Endothelial cell of umbilical vein (primary cell): ENCODE data around the gene ATP5IF1. TPM values are rescaled to one million over a fixed set of nuclear protein-coding genes. Genes with fewer than 3 reads are reported as not detected.
A peak's percentile ranks its signal among the peaks of the same experiment; 100 is the strongest.

Experiments used
- BruUV-seq: library from RNA; stranded (reverse); fragments of 400-500 nt; replicated peaks from 2 replicates; lab custom pipeline; 2021; lab: Mats Ljungman, UMichigan
- CTCF ChIA-PET: fragments of 300-600, 350-600 bp; sonication (Branson Sonifier 250); formaldehyde crosslinking; loops from one replicate; lab custom pipeline; 2021; ENCODE audit warnings: antibody characterized with exemption, inconsistent platforms; lab: Charles Lee
- POLR2A ChIA-PET: fragments of 300-600, 350-600 bp; sonication (Branson Sonifier 250); formaldehyde crosslinking; loops from one replicate; lab custom pipeline; 2021; ENCODE audit warnings: antibody characterized with exemption, inconsistent platforms; lab: Charles Lee
- DNase-seq: peaks from one replicate; pipeline ENCODE4 v3.0.0-alpha.2; 2011; ENCODE audit warnings: low read depth, low spot score
- FAIRE-seq: peaks from 2 replicates; lab custom pipeline; 2011; peaks lifted over from hg19 to GRCh38; lab: Jason Lieb, UNC
- H2AFZ ChIP-seq: 2 replicates; pipeline ENCODE4 v1.6.0; 2012; ENCODE audit warnings: low read depth, low read length, control low read depth, inconsistent platforms
- H3K27ac ChIP-seq: 2 replicates; pipeline ENCODE4 v1.5.1; 2011; ENCODE audit warnings: low read depth, mild to moderate bottlenecking, control low read depth, low read length, moderate library complexity; ENCODE audit not compliant: insufficient read depth
- H3K27me3 ChIP-seq, 2 experiments: 2 replicates each; pipeline versions ENCODE4 v1.6.0 to v1.6.1; 2011; ENCODE audit warnings: low read length in 2 of 2, mixed read lengths in 1 of 2; ENCODE audit not compliant: control insufficient read depth in 2 of 2, insufficient read depth in 2 of 2
- H3K36me3 ChIP-seq, 2 experiments: 2 replicates in 1 of 2; 3 replicates in 1 of 2; pipeline ENCODE4 v1.5.1; 2011; ENCODE audit warnings: low read length in 2 of 2, mild to moderate bottlenecking in 1 of 2, moderate library complexity in 1 of 2; ENCODE audit not compliant: control insufficient read depth in 2 of 2, insufficient read depth in 2 of 2; ENCODE audit errors: extremely low read depth in 1 of 2
- H3K4me1 ChIP-seq: 3 replicates; pipeline ENCODE4 v1.5.1; 2011; ENCODE audit warnings: mild to moderate bottlenecking, low read length; ENCODE audit not compliant: control insufficient read depth, insufficient read depth; ENCODE audit errors: extremely low read depth
- H3K4me2 ChIP-seq: 2 replicates; pipeline ENCODE4 v1.6.1; 2011; ENCODE audit warnings: low read length, control low read depth, mixed read lengths; ENCODE audit not compliant: insufficient read depth
- H3K4me3 ChIP-seq, 3 experiments: fragments of 200-600 bp in 1 of 3; sonication (generic), shearing (Covaris generic) in 1 of 3; replicated peaks in 1 of 3; 2 replicates each; pipeline ENCODE4 v1.5.1; 2011 to 2016; ENCODE audit warnings: control low read depth in 3 of 3, low read length in 3 of 3, mild to moderate bottlenecking in 2 of 3, inconsistent platforms in 1 of 3, low read depth in 1 of 3, moderate library complexity in 1 of 3; ENCODE audit not compliant: insufficient read depth in 1 of 3
- H3K79me2 ChIP-seq: 2 replicates; pipeline ENCODE4 v1.6.0; 2012; ENCODE audit warnings: low read length, inconsistent platforms; ENCODE audit not compliant: control insufficient read depth, insufficient read depth
- H3K9ac ChIP-seq: replicated peaks from 2 replicates; pipeline ENCODE3; 2011; ENCODE audit warnings: low read length, control low read depth; ENCODE audit not compliant: insufficient read depth; ENCODE audit errors: extremely low read depth
- H3K9me1 ChIP-seq: replicated peaks from 3 replicates; pipeline ENCODE4 v1.6.0; 2011; ENCODE audit warnings: mild to moderate bottlenecking, low read length; ENCODE audit not compliant: control insufficient read depth, insufficient read depth; ENCODE audit errors: extremely low read depth
- H3K9me3 ChIP-seq: replicated peaks from 2 replicates; pipeline ENCODE4 v1.5.1; 2012; ENCODE audit warnings: low read length, inconsistent platforms; ENCODE audit not compliant: control insufficient read depth, insufficient read depth
- H4K20me1 ChIP-seq: replicated peaks from 2 replicates; pipeline ENCODE3; 2011; ENCODE audit warnings: mild to moderate bottlenecking, low read length; ENCODE audit not compliant: control insufficient read depth, insufficient read depth; ENCODE audit errors: extremely low read depth
- CTCF ChIP-seq, 2 donors: IDR thresholded peaks; 1 replicate in 1 of 2; 2 replicates in 1 of 2; pipeline ENCODE4 v1.5.1; 2011; ENCODE audit warnings: low read length in 2 of 2, mild to moderate bottlenecking in 2 of 2, moderate library complexity in 2 of 2, control low read depth in 1 of 2, inconsistent platforms in 1 of 2, low read depth in 1 of 2; ENCODE audit not compliant: insufficient read depth in 1 of 2; ENCODE audit errors: extremely low read depth in 1 of 2
- EZH2 ChIP-seq: IDR thresholded peaks from 2 replicates; pipeline ENCODE4 v1.6.1; 2012; ENCODE audit warnings: borderline replicate concordance, low read depth, mild to moderate bottlenecking, moderate library complexity, low read length, inconsistent platforms; ENCODE audit not compliant: severe bottlenecking
- FOS ChIP-seq: IDR thresholded peaks from 2 replicates; pipeline ENCODE4 v1.6.1; 2011; ENCODE audit warnings: mild to moderate bottlenecking, low read length, moderate library complexity, borderline replicate concordance; ENCODE audit not compliant: insufficient read depth
- GATA2 ChIP-seq: IDR thresholded peaks from 2 replicates; pipeline ENCODE4 v1.7.0; 2011; ENCODE audit warnings: low read depth, mild to moderate bottlenecking, moderate library complexity, mixed read lengths, low read length; ENCODE audit not compliant: insufficient read length, insufficient read depth
- JUN ChIP-seq: IDR thresholded peaks from 2 replicates; pipeline ENCODE4 v1.6.1; 2011; ENCODE audit warnings: borderline replicate concordance, low read depth; ENCODE audit not compliant: insufficient read length, insufficient read depth
- MAX ChIP-seq: IDR thresholded peaks from 2 replicates; pipeline ENCODE4 v1.6.1; 2011; ENCODE audit not compliant: insufficient read depth, insufficient read length
- MYC ChIP-seq: IDR thresholded peaks from one replicate; pipeline ENCODE4 v1.6.1; 2011; ENCODE audit warnings: mild to moderate bottlenecking, low read depth, low read length
- POLR2A ChIP-seq: IDR thresholded peaks from 2 replicates; pipeline ENCODE4 v1.6.1; 2012; ENCODE audit warnings: low read depth, mild to moderate bottlenecking, control low read depth, low read length
- POLR2AphosphoS5 ChIP-seq: IDR thresholded peaks from 2 replicates; pipeline ENCODE4 v1.6.1; 2012; ENCODE audit warnings: low read depth, mild to moderate bottlenecking, control low read depth, low read length, moderate library complexity; ENCODE audit not compliant: insufficient read depth
- dilution Hi-C: fragments of 300-500 bp; cut with MboI; formaldehyde crosslinking; loops from one replicate; pipeline ENCODE4 v1.15.0; 2019; ENCODE audit warnings: low sequenced_read_pairs; ENCODE audit not compliant: extremely low pct_ligation_motif_present
- intact Hi-C: fragments of 100-400 bp; cut with micrococcal nuclease; formaldehyde crosslinking; loops from one replicate; pipeline ENCODE4 v1.10.0; 2022
- polyA plus RNA-seq, 4 experiments: library from polyadenylated mRNA; depleted of rRNA in 3 of 4; stranded (reverse) in 3 of 4; unstranded in 1 of 4; fragments of >200 nt; gene quantifications; 2 replicates each; pipeline versions ENCODE4 v1.2.1 to v1.2.3, GENCODE V29; 2011 to 2012; ENCODE audit warnings: missing spikeins in 1 of 4
- total RNA-seq: library from RNA; stranded (reverse); gene quantifications from 2 replicates; pipeline ENCODE4 v1.2.3, GENCODE V29; 2021

Gene ATP5IF1
- total and polyA plus RNA-seq, 2 donors (not counting 3 experiments of a cell fraction or from before 2014, with no cell fraction given), result 133 to 243 TPM

GRCh38 chr1:28190337-28190979, 45.5 kb upstream of the ATP5IF1 start:
- H2AFZ ChIP-seq, result peak overlapping the region; percentile 99
- no TSS peak for BruUV-seq

More at GRCh38 chr1:28190337-28190979, 45.5 kb upstream of the ATP5IF1 start:
- intact Hi-C loops, result no loop called here
- no peak for TF ChIP-seq EZH2
- no peak for TF ChIP-seq MYC
- no peak for TF ChIP-seq JUN
- no peak for TF ChIP-seq MAX
- TF ChIP-seq CTCF (IDR thresholded peaks at IDR 0.05; ENCODE audit: extremely low read depth in 1 of 2, insufficient read depth in 1 of 2, low read depth in 1 of 2, low read length in 2 of 2), result no peak
- no peak for TF ChIP-seq FOS
- TF ChIP-seq POLR2A, result no peak
- no peak for TF ChIP-seq POLR2AphosphoS5
- no peak for TF ChIP-seq GATA2
- DNase-seq (no peak), FAIRE-seq (peak; percentile 54)
- no peaks in the 10 kb centered on the region for H3K36me3 ChIP-seq
- ChIA-PET CTCF (interaction anchor here (1.3 kb wide), 1 partner anchor 99 kb away, joined by 5 read pairs; no protein-coding TSS in a partner anchor), POLR2A (no interaction called here)
- no peaks in the 10 kb centered on the region for H3K9me1 ChIP-seq
- peaks cover 3% of the 10 kb centered on the region for H3K4me1 ChIP-seq
- no peak overlapping the region for H3K4me3 ChIP-seq
- dilution Hi-C loops, result no loop called here
- no peaks in the 10 kb centered on the region for H3K79me2 ChIP-seq
- H3K27ac ChIP-seq, result no peak overlapping the region
- H3K9ac ChIP-seq, result no peak overlapping the region
- H4K20me1 ChIP-seq, result no peaks in the 10 kb centered on the region
- H3K9me3 ChIP-seq, result no peaks in the 10 kb centered on the region
- H3K27me3 ChIP-seq, result no peaks in the 10 kb centered on the region
- H3K4me2 ChIP-seq, result no peak overlapping the region
